ENCODE data around the gene GALNT18.

DNA sequence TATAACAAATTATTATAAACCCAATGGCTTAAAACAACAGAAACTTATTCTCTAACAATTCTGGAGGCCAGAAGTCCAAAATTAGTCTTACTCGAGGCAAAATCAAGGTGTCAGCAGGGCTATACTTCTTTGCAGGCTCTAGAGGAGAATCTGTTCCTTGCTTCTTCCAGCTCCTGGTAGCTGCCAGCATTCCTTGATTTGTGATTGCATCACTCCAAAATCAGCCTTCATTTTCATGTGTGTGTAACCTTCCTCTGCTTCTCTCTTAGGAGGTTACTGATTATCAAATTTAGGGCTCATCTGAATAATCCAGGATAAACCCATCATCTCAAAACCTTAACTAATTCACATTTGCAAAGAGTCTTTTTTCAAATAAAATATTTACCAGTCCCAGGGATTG is 23.6 kb downstream of the GALNT18 start:
- TF ChIP-seq, protein P1, sequence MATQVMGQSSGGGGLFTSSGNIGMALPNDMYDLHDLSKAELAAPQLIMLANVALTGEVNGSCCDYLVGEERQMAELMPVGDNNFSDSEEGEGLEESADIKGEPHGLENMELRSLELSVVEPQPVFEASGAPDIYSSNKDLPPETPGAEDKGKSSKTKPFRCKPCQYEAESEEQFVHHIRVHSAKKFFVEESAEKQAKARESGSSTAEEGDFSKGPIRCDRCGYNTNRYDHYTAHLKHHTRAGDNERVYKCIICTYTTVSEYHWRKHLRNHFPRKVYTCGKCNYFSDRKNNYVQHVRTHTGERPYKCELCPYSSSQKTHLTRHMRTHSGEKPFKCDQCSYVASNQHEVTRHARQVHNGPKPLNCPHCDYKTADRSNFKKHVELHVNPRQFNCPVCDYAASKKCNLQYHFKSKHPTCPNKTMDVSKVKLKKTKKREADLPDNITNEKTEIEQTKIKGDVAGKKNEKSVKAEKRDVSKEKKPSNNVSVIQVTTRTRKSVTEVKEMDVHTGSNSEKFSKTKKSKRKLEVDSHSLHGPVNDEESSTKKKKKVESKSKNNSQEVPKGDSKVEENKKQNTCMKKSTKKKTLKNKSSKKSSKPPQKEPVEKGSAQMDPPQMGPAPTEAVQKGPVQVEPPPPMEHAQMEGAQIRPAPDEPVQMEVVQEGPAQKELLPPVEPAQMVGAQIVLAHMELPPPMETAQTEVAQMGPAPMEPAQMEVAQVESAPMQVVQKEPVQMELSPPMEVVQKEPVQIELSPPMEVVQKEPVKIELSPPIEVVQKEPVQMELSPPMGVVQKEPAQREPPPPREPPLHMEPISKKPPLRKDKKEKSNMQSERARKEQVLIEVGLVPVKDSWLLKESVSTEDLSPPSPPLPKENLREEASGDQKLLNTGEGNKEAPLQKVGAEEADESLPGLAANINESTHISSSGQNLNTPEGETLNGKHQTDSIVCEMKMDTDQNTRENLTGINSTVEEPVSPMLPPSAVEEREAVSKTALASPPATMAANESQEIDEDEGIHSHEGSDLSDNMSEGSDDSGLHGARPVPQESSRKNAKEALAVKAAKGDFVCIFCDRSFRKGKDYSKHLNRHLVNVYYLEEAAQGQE (tag by site-specific recombination; IDR thresholded peaks at IDR 0.05): no peak
- TF ChIP-seq, protein P2, sequence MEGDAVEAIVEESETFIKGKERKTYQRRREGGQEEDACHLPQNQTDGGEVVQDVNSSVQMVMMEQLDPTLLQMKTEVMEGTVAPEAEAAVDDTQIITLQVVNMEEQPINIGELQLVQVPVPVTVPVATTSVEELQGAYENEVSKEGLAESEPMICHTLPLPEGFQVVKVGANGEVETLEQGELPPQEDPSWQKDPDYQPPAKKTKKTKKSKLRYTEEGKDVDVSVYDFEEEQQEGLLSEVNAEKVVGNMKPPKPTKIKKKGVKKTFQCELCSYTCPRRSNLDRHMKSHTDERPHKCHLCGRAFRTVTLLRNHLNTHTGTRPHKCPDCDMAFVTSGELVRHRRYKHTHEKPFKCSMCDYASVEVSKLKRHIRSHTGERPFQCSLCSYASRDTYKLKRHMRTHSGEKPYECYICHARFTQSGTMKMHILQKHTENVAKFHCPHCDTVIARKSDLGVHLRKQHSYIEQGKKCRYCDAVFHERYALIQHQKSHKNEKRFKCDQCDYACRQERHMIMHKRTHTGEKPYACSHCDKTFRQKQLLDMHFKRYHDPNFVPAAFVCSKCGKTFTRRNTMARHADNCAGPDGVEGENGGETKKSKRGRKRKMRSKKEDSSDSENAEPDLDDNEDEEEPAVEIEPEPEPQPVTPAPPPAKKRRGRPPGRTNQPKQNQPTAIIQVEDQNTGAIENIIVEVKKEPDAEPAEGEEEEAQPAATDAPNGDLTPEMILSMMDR (tag by site-specific recombination; IDR thresholded peaks at IDR 0.05): no peak
- no peak for TF ChIP-seq ZNF23 (tag by site-specific recombination; IDR thresholded peaks at IDR 0.05; ENCODE audit: borderline replicate concordance)
